ENCODE data around the gene AFF3.
"Not testable (repeated sequence)": the region's sequence is repeated elsewhere in the genome, so short reads cannot be mapped to it uniquely, and the experiment has no call there.

The AFF3 gene

DNA sequence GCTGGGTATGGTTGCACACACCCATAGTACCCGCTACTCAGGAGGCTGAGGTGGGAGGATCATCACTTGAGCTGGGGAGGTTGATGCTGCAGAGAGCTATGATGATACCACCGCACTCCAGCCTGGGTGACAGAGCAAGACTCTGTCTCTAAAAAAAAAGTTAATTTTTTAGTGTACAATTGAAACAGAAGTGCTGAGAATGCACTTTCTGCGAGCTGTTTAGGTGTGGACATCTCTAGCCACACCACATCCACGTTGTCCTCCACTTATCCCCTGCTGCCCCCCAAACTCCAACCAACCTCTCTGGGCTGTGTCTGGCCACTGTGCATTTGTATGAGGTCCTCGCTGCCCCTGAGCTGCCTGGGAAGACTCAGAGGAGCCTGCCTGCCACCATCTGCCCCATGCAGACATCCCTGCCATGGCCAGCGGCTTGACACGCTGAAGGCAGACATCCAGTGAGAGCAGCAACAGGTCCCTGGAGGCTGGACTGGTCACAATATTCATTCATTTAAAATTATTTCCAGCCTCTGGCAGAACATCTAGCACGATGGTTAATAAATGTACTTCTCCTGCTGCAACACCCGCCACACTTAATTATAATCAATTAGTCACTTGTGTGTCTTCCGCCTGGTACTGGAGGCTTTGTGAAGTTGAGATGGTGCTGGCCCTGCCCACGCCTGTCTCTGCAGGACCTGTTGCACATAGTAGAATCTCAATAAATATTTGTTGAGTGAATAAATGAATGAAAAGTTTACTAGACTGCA is 3.7 kb upstream of the AFF3 start:
- no peak for DNase-seq

- no peak for DNase-seq
These were observed 896 bp upstream of the AFF3 start for GRCh38 chr2:100143286-100143685.

- DNase-seq: no peak
These were observed 484 bp downstream of the AFF3 start for GRCh38 chr2:100141906-100142305.

- DNase-seq: no peak
These were observed 1.8 kb downstream of the AFF3 start for GRCh38 chr2:100140582-100140981.

- no peak for DNase-seq
These were observed 4.4 kb downstream of the AFF3 start for GRCh38 chr2:100137866-100138570.

DNA sequence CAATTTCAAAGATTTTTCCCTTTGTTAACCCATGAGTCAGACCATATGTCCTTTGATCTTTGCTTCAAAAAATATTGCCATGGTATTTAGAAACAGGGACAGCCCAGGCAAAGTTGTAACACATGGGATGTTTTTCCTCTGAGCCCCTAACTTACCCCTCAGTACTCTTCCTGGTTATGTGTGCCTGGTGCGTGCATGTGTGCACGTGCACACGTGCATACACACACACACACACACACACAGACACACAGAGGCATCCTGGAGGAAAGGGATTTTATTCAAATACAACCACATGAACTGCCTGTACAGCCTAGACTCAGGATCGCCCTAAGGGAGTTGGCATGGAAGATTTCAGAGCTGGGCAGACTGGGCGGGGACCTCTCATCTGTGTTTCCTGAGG is 5.1 kb downstream of the AFF3 start:
- no peak for DNase-seq

DNA sequence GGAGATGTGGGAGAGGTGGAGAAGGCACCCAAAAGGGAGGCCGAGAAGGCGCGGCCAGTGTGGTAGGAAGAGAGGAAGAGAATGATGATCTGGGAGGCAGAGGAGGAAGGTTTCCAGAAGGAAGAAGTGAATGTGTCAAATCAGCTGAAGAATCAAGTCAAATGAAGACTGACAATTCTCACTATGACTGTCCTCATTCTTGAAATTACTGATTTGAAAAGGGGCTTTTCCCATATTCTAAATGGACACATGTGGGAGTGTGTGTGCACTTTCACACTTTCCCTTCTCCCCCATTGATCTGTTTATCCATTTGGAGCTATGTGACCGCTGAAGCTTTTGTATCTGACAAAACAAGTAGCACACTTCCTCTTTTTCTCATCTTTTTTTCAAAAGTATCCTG is 6.1 kb downstream of the AFF3 start:
- no peak for DNase-seq

GRCh38 chr2:100135415-100135814 is 7.0 kb downstream of the AFF3 start:
- DNase-seq: no peak

- no peak for DNase-seq
These were observed 11.6 kb downstream of the AFF3 start for GRCh38 chr2:100130595-100131391.

- DNase-seq: no peak
These were observed 15.4 kb downstream of the AFF3 start for GRCh38 chr2:100126897-100127401.

GRCh38 chr2:100126201-100126600 is 16.2 kb downstream of the AFF3 start:
- no peak for DNase-seq

DNA sequence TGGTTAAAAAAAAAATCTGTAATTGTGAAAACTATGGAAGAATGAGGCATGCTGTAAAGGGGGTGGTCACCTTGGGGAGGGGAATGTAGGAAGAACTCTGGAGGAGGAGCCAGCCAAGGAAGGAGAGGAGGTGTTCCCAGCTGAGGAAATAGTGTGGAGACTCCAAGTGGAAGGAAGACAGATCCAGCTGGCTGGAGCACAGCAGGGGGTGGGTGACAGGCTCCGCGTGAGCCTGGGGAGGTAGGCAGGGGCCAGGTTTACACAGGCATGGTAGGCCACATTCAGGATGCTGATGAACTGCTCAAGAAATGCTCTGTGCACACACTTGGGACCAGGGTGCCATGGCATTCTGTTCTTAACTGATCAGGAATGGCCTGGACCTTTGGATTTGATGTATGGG is 16.8 kb downstream of the AFF3 start:
- no peak for DNase-seq

DNA sequence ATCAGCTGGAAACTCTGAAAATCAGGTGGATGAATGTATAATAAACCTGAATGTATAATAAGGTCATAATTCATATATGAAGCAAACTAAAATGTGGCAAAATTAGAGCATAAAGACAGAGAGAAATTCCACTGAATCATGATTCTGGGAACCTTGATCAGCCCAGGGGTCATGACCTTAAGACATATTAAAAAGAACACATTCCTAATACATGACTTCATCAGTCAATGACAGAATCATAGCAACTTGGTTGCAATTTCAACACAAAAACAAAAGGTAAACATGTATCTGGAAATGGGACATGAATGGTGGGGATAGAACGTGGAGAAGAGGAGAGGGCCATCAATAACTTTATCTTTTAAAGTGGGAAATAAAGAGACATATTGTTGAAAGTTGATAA is 17.6 kb downstream of the AFF3 start:
- no peak for DNase-seq

- DNase-seq: no peak
These were observed 21.2 kb downstream of the AFF3 start for GRCh38 chr2:100121124-100121718.

DNA sequence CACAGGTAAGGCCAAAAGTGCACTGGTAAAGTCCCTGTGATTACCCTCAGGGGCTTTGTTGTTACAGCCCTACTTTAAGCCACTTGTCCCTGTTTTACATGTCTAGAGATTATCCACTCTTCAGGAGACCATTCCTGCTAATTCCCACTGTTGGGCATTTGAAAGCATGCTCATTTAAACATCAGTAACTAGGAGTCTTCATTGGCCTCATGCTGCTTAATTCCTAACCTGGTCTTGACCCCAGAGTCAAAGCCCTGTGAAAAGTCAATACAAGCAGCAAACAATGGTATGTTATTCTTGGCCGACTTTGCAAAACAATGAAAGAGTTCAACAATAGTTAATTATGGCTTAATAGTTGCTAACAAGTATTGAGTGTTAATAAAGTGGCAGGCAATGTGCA is 23.2 kb downstream of the AFF3 start:
- no peak for DNase-seq

DNA sequence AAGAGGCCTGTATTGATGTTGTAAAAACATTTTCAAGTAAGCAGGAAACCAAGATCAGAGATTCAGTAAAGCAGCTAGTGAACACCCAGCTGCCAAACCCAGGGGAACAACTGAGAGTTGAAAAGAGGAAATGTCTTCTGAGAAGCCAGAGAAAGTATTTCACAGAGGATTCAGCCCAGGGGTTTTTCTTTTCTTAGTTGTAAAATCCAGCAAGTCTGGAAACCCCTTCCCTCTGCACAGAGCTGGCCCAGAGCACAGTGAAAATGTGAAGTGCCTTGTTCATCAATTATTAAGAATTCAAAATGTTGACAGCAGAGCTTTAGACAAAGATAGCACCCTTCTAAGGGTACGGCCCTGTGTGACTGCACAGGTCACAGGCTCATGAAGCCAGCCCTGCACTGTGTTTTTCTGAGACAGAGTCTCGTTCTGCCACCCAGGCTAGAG is 28.4 kb downstream of the AFF3 start:
- no peak for DNase-seq

DNA sequence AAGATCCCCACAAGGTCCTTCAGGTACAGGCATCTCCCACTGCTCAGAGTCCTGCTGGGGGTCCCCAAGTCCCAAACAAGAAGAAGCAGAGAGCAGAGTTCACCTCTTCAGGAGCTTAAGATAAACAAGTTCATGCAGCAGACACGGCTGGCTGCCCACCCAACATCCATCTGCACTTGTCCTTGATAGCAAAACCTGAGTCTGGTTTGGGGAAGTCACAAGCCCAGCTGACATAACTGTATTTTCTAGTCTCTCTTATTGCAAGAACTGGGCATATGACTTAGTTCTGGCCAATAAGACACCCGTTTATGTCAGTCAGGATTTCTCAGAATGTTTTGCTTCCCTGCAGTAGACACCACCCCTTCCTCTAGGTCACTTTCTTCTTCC is 31.8 kb downstream of the AFF3 start:
- no peak for DNase-seq

DNA sequence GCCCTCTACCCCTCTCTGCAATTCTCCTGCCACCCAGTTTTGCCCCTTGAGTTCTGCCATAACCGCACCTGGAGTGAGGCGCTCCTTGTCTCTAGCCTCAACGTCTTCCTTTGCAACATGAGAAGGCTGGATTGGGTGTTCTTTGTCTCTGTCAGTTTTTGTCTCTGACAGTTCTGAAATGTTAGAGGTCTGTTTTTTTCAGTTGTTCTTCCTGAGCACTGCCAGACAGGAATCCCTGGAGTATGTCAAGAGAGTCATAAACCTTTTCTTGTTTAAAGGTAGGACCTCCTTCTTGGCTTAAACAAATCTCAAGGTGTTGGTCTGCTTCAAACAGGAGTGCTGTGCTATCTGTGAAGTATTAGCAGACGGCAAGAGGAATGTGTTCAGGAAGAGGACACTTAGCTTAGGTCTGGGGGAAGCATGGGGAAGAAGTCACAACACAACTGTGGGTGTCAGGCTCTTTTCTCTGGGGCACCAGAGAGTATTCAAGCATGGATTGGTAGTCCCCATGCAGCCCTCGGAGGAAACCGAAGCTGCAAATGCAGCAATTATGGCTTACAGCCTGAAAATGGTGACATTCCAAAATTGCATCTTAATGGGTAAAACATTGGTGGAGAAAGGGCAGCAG is 32.3 kb downstream of the AFF3 start:
- no peak for DNase-seq

DNA sequence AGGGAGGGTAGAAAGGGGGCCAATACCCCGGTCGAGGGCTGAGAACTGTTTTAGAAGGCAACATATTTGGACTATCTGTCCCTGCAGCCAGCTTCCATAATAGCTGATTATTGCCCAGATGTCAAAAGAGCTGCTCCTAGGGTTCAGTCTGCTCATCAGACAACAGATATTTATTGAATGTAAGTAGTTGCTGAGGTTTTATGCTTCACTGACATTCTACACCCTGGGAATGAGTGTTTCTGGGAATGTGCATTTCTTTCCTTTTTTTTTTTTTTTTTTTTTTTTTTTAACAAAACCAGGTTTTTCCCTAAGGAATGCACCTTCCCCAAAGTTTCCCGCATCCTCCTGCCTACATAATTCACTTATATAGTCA is 33.8 kb downstream of the AFF3 start:
- DNase-seq: not testable (repeated sequence)

- no peak for DNase-seq
These were observed 34.3 kb downstream of the AFF3 start for GRCh38 chr2:100107906-100108647.

DNA sequence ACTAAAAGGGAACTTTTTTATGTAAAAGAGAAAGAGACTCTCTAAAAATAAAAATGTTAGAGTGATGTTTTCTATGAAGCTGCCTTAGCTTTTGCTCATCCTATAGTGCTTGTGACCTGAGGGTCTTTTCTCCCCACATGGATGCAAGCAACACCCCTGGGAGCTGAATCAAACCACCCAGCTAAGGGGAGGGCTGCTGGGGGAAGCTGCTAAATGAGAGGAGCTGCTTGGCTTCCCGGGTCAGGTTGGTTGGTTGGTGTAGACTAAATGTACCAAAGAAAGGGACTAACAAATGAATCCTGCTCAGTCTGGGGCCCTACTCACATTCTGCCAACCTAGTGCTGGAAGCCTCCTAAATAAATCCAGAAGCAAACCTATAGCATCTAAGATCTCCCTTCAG is 35.0 kb downstream of the AFF3 start:
- no peak for DNase-seq

DNA sequence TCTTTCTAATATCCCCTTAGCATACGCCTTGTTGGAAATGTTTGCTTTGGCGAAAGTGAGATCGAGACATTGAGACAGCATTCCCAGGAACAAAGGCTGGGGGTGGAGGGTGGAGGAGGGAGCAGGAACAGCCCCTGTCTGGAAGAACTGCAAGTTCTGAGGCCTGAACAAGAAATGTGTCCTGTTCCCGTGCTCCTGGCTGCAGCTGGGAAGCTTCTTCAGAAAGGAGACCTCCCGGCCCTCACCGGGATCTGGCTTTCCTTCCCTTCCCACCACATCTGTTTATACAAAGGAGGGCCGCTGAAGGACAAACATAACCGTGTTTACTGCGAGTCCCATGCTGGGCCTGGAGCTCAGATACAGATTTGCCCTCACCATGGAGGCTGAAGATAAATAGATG is 35.9 kb downstream of the AFF3 start:
- no peak for DNase-seq
